Osteocyte (in vitro differentiated cells): Measurements from ENCODE around the gene SULT2B1. TPM values are rescaled to one million over a fixed set of nuclear protein-coding genes. Genes with fewer than 3 reads are reported as not detected.
"Not testable (repeated sequence)": the region's sequence is repeated elsewhere in the genome, so short reads cannot be mapped to it uniquely, and the experiment has no call there.

Experiments used
- DNase-seq: peaks from one replicate; pipeline ENCODE4 v3.0.0; 2021; ENCODE audit warnings: mixed read lengths; ENCODE audit not compliant: unreplicated experiment; ENCODE audit errors: extremely low spot score
- H3K27ac Mint-ChIP-seq: one replicate; pipeline ENCODE4 v1.8.0; 2021; ENCODE audit warnings: mild to moderate bottlenecking, mixed read lengths; ENCODE audit not compliant: unreplicated experiment
- H3K27me3 Mint-ChIP-seq: one replicate; pipeline ENCODE4 v1.8.0; 2021; ENCODE audit warnings: mixed read lengths; ENCODE audit not compliant: unreplicated experiment
- H3K36me3 Mint-ChIP-seq: one replicate; pipeline ENCODE4 v1.8.0; 2021; ENCODE audit warnings: mixed read lengths; ENCODE audit not compliant: unreplicated experiment
- H3K4me1 Mint-ChIP-seq: one replicate; pipeline ENCODE4 v1.8.0; 2021; ENCODE audit warnings: mixed read lengths; ENCODE audit not compliant: unreplicated experiment
- H3K4me3 Mint-ChIP-seq: one replicate; pipeline ENCODE4 v1.8.0; 2021; ENCODE audit warnings: mild to moderate bottlenecking, moderate library complexity, mixed read lengths; ENCODE audit not compliant: unreplicated experiment
- H3K9me3 Mint-ChIP-seq: one replicate; pipeline ENCODE4 v1.8.0; 2021; ENCODE audit warnings: mixed read lengths; ENCODE audit not compliant: unreplicated experiment
- CTCF ChIP-seq: fragments of 200-600 bp; sonication (generic); IDR thresholded peaks from 2 replicates; pipeline ENCODE4 v1.5.0; 2021; ENCODE audit warnings: antibody characterized with exemption, mild to moderate bottlenecking, moderate library complexity
- total RNA-seq: library from RNA; stranded (reverse); gene quantifications from 2 replicates; pipeline ENCODE4 v1.2.1, GENCODE V29; 2021

SULT2B1 gene
- total RNA-seq, 1 donor from 2014 or later: not detected

GRCh38 chr19:48571378-48572162 is 19.6 kb downstream of the SULT2B1 start:
- no peak overlapping the region for H3K27ac Mint-ChIP-seq
- H3K27me3 Mint-ChIP-seq: no peaks in the 10 kb centered on the region
- H3K4me1 Mint-ChIP-seq: peaks cover 12% of the 10 kb centered on the region
- no peaks in the 10 kb centered on the region for H3K36me3 Mint-ChIP-seq
- H3K4me3 Mint-ChIP-seq: no peak overlapping the region
- H3K9me3 Mint-ChIP-seq: no peaks in the 10 kb centered on the region
- no peak for TF ChIP-seq CTCF
- no peak for DNase-seq

GRCh38 chr19:48573163-48573505 is 21.2 kb downstream of the SULT2B1 start:
- no peaks in the 10 kb centered on the region for H3K9me3 Mint-ChIP-seq
- H3K36me3 Mint-ChIP-seq: no peaks in the 10 kb centered on the region
- H3K27me3 Mint-ChIP-seq: no peaks in the 10 kb centered on the region
- DNase-seq: no peak
- TF ChIP-seq CTCF: no peak
- no peak overlapping the region for H3K4me3 Mint-ChIP-seq
- H3K27ac Mint-ChIP-seq: no peak overlapping the region
- H3K4me1 Mint-ChIP-seq: peaks cover 8% of the 10 kb centered on the region

- Mint-ChIP-seq H3K27me3 (no peaks in the 10 kb centered on the region), H3K36me3 (no peaks in the 10 kb centered on the region), H3K4me3 (no peak overlapping the region), H3K9me3 (no peaks in the 10 kb centered on the region), H3K4me1 (no peaks in the 10 kb centered on the region), H3K27ac (no peak overlapping the region)
- no peak for TF ChIP-seq CTCF
- DNase-seq: no peak
These were observed 24.1 kb downstream of the SULT2B1 start for GRCh38 chr19:48575931-48576622.

- not testable (repeated sequence) for H3K27me3 Mint-ChIP-seq, H3K4me3 Mint-ChIP-seq, DNase-seq, H3K4me1 Mint-ChIP-seq, H3K36me3 Mint-ChIP-seq, H3K27ac Mint-ChIP-seq, H3K9me3 Mint-ChIP-seq
These were observed 25.9 kb downstream of the SULT2B1 start for GRCh38 chr19:48577908-48578307.

GRCh38 chr19:48578891-48579290 is 26.9 kb downstream of the SULT2B1 start:
- H3K36me3 Mint-ChIP-seq: no peaks in the 10 kb centered on the region
- no peak overlapping the region for H3K4me3 Mint-ChIP-seq
- H3K9me3 Mint-ChIP-seq: no peaks in the 10 kb centered on the region
- no peak overlapping the region for H3K27ac Mint-ChIP-seq
- H3K27me3 Mint-ChIP-seq: no peaks in the 10 kb centered on the region
- DNase-seq: no peak
- no peak for TF ChIP-seq CTCF
- H3K4me1 Mint-ChIP-seq: peaks cover under 1% of the 10 kb centered on the region
